Suprapubic skin (tissue), 4 donors: ENCODE measurements around the gene MGAT3. TPM values are rescaled to one million over a fixed set of nuclear protein-coding genes. Genes with fewer than 3 reads are reported as not detected.

ENCODE experiments used
- DNase-seq, 2 donors: peaks; one replicate each; pipeline ENCODE4 v3.0.0-alpha.2; 2019; ENCODE audit warnings: low spot score in 2 of 2
- H3K27ac ChIP-seq: fragments of 200-600 bp; sonication (generic); one replicate; pipeline ENCODE4 v1.5.1; 2019
- H3K27me3 ChIP-seq: fragments of 200-600 bp; sonication (generic); one replicate; pipeline ENCODE4 v1.5.1; 2019
- H3K36me3 ChIP-seq: fragments of 200-600 bp; sonication (generic); one replicate; pipeline ENCODE4 v1.5.1; 2019
- H3K4me1 ChIP-seq: fragments of 200-600 bp; sonication (generic); one replicate; pipeline ENCODE4 v1.5.1; 2019
- H3K4me3 ChIP-seq: fragments of 200-600 bp; sonication (generic); one replicate; pipeline ENCODE4 v1.5.1; 2019; ENCODE audit warnings: mild to moderate bottlenecking
- H3K9me3 ChIP-seq: fragments of 200-600 bp; sonication (generic); one replicate; pipeline ENCODE4 v1.5.1; 2019
- CTCF ChIP-seq, 2 donors: fragments of 200-600 bp in 1 of 2; fragments of 450-650 bp in 1 of 2; sonication (generic) in 1 of 2; IDR thresholded peaks; one replicate each; pipeline ENCODE4 v1.5.1; 2016 to 2019; ENCODE audit warnings: antibody characterized with exemption in 2 of 2, mild to moderate bottlenecking in 1 of 2, moderate library complexity in 1 of 2
- EP300 ChIP-seq: sonication (generic); formaldehyde crosslinking; IDR thresholded peaks from one replicate; pipeline ENCODE4 v1.6.1; 2017; ENCODE audit warnings: antibody characterized with exemption
- POLR2A ChIP-seq, 2 donors: fragments of 450-650 bp; IDR thresholded peaks; one replicate each; pipeline ENCODE4 v1.6.1; 2017; ENCODE audit warnings: antibody characterized with exemption in 2 of 2, mild to moderate bottlenecking in 2 of 2, moderate library complexity in 2 of 2
- POLR2AphosphoS5 ChIP-seq, 3 donors: sonication (generic); formaldehyde crosslinking; IDR thresholded peaks; one replicate each; pipeline ENCODE4 v1.6.1; 2017; ENCODE audit warnings: antibody characterized with exemption in 3 of 3
- WGBS: methylation state at CpG from one replicate; pipeline ENCODE4 v1.1.5; 2018; 5-methylcytosine and 5-hydroxymethylcytosine counted together
- total RNA-seq, 4 donors: library from RNA; depleted of rRNA; stranded (reverse); fragments of >200 nt; gene quantifications; one replicate each; pipeline ENCODE4 v1.1.0, GENCODE V29; 2016

Gene MGAT3
- total RNA-seq, 4 donors from 2014 or later: 2.2 to 3.7 (median 3.0) TPM

GRCh38 chr22:39496131-39496838 lies 39.5 kb downstream of the MGAT3 start:
- WGBS: 40% methylated on average over 13 of the region's 13 CpGs
- H3K4me1 ChIP-seq: peaks cover 54% of the 10 kb centered on the region
- TF ChIP-seq POLR2AphosphoS5 (IDR thresholded peaks at IDR 0.05) (no peak), CTCF (IDR thresholded peaks at IDR 0.05) (peak; percentile 46 to 87)
- H3K27ac ChIP-seq: peak overlapping the region; percentile 24
- no peaks in the 10 kb centered on the region for H3K27me3 ChIP-seq
- H3K9me3 ChIP-seq: no peaks in the 10 kb centered on the region
- no peaks in the 10 kb centered on the region for H3K36me3 ChIP-seq
- H3K4me3 ChIP-seq: no peak overlapping the region
- DNase-seq: peak in 1 of 2 donors; percentile 86

- 80% methylated on average over 8 of the region's 8 CpGs for WGBS
- Histone ChIP-seq H3K36me3 (no peaks in the 10 kb centered on the region), H3K27me3 (no peaks in the 10 kb centered on the region), H3K4me3 (no peak overlapping the region), H3K27ac (no peak overlapping the region), H3K9me3 (no peaks in the 10 kb centered on the region), H3K4me1 (peaks cover 62% of the 10 kb centered on the region)
- no peak for TF ChIP-seq EP300
- TF ChIP-seq POLR2AphosphoS5 (IDR thresholded peaks at IDR 0.05): no peak
- TF ChIP-seq POLR2A (IDR thresholded peaks at IDR 0.05): no peak
- no peak for TF ChIP-seq CTCF (IDR thresholded peaks at IDR 0.05)
- no peak for DNase-seq
These were observed 40.6 kb downstream of the MGAT3 start for GRCh38 chr22:39497429-39497828.

GRCh38 chr22:39498368-39498767 lies 41.6 kb downstream of the MGAT3 start:
- Histone ChIP-seq H3K9me3 (no peaks in the 10 kb centered on the region), H3K27ac (peak overlapping the region; percentile 66), H3K36me3 (no peaks in the 10 kb centered on the region), H3K4me3 (no peak overlapping the region), H3K4me1 (peaks cover 70% of the 10 kb centered on the region), H3K27me3 (no peaks in the 10 kb centered on the region)
- peak in 1 of 2 donors; percentile 67 for DNase-seq
- 10% methylated on average over 2 of the region's 2 CpGs for WGBS
- no peak for TF ChIP-seq CTCF (IDR thresholded peaks at IDR 0.05)

DNA sequence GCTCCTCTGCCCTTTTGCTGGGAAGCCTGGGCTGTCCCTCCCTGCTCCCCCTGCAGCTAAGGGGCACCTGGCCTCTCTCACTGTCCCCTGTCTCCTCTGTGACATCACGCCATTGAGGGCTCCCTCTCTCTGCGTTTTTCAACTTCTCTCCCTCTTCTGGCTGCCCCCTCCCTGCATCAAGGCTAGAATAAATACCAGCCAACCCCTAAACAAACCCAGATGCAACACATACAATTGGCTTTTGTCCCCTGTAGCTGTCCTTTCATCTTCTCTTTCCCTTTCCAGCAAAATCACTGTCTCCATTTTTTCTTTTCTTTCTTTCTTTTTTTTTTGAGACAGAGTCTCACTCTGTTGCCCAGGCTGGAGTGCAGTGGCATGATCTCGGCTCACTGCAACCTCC lies 42.0 kb downstream of the MGAT3 start:
- Histone ChIP-seq H3K4me3 (no peak overlapping the region), H3K36me3 (no peaks in the 10 kb centered on the region), H3K9me3 (no peaks in the 10 kb centered on the region), H3K27me3 (no peaks in the 10 kb centered on the region), H3K4me1 (peaks cover 75% of the 10 kb centered on the region), H3K27ac (peak overlapping the region; percentile 66)
- no peak for TF ChIP-seq CTCF (IDR thresholded peaks at IDR 0.05)
- TF ChIP-seq POLR2A (IDR thresholded peaks at IDR 0.05): no peak
- TF ChIP-seq POLR2AphosphoS5 (IDR thresholded peaks at IDR 0.05): no peak
- DNase-seq: no peak
- WGBS: 51% methylated on average over 3 of the region's 3 CpGs

DNA sequence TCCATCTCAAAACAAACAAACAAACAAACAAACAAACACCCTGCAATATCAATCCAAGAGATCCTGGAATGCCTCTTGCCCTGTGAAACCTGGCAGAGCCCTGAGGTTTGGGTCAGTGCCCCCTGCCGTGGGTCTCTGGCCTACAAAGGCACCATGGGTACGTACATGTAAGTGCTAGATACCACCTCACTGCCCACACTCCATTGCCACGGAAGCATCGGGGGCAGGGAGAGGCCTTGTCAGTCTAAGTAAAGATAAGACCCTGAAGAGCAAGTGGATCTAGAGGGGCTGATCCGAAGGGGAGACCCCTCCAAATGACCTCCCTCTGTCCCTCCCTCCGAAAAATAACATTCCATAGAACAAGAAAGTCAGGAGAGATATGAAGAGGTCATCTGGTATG lies 43.3 kb downstream of the MGAT3 start:
- peaks cover 77% of the 10 kb centered on the region for H3K4me1 ChIP-seq
- no peaks in the 10 kb centered on the region for H3K27me3 ChIP-seq
- peak overlapping the region; percentile 88 for H3K27ac ChIP-seq
- DNase-seq: no peak
- H3K36me3 ChIP-seq: peaks cover 11% of the 10 kb centered on the region
- H3K9me3 ChIP-seq: no peaks in the 10 kb centered on the region
- TF ChIP-seq POLR2AphosphoS5 (IDR thresholded peaks at IDR 0.05) (no peak), POLR2A (IDR thresholded peaks at IDR 0.05) (no peak), EP300 (no peak), CTCF (IDR thresholded peaks at IDR 0.05) (no peak)
- WGBS: 91% methylated on average over 6 of the region's 6 CpGs
- no peak overlapping the region for H3K4me3 ChIP-seq
